Ishikawa (cell line): ENCODE measurements around the gene EFHD1.

Experiments used
- CEBPB ChIP-seq: IDR thresholded peaks from 2 replicates; pipeline ENCODE4 v1.6.1; 2012
- CREB1 ChIP-seq: IDR thresholded peaks from 2 replicates; pipeline ENCODE4 v1.6.1; 2012; ENCODE audit warnings: low read depth
- EGR1 ChIP-seq: IDR thresholded peaks from 2 replicates; pipeline ENCODE4 v1.6.1; 2012
- EP300 ChIP-seq: IDR thresholded peaks from 2 replicates; pipeline ENCODE4 v1.6.1; 2012; ENCODE audit warnings: borderline replicate concordance
- FOXM1 ChIP-seq: IDR thresholded peaks from 2 replicates; pipeline ENCODE4 v1.6.1; 2012; ENCODE audit warnings: low read depth, borderline replicate concordance
- MAX ChIP-seq: IDR thresholded peaks from 2 replicates; pipeline ENCODE4 v1.6.1; 2012
- NFIC ChIP-seq: IDR thresholded peaks from 2 replicates; pipeline ENCODE4 v1.6.1; 2012
- RAD21 ChIP-seq: IDR thresholded peaks from 2 replicates; pipeline ENCODE4 v1.6.1; 2012; ENCODE audit warnings: low read depth
- REST ChIP-seq: IDR thresholded peaks from 2 replicates; pipeline ENCODE4 v1.6.1; 2012; ENCODE audit warnings: low read depth, mild to moderate bottlenecking
- TAF1 ChIP-seq: IDR thresholded peaks from 2 replicates; pipeline ENCODE4 v1.6.1; 2012; ENCODE audit warnings: low read depth, mild to moderate bottlenecking
- TCF12 ChIP-seq: IDR thresholded peaks from 2 replicates; pipeline ENCODE4 v1.6.1; 2012; ENCODE audit warnings: low read depth
- TEAD4 ChIP-seq: IDR thresholded peaks from 2 replicates; pipeline ENCODE4 v1.6.1; 2012
- USF1 ChIP-seq: IDR thresholded peaks from 2 replicates; pipeline ENCODE4 v1.6.1; 2012
- YY1 ChIP-seq: IDR thresholded peaks from 2 replicates; pipeline ENCODE4 v1.6.1; 2012; ENCODE audit warnings: low read depth
- ZBTB7A ChIP-seq: IDR thresholded peaks from 2 replicates; pipeline ENCODE4 v1.6.1; 2012; ENCODE audit warnings: low read depth

The EFHD1 gene

GRCh38 chr2:232697059-232697806, 63.8 kb downstream of the EFHD1 start, which contains the start of gene GIGYF2:
GIGYF2 (plus strand) TSS chr2:232697331; CDS start chr2:232735198, 37,867 bp downstream.
- peak; percentile 95 for TF ChIP-seq YY1
- no peak for TF ChIP-seq EP300
- no peak; the same call in 1 of the 2 replicates for TF ChIP-seq MAX
- no peak for TF ChIP-seq NFIC
- TF ChIP-seq CEBPB = no peak
- no peak for TF ChIP-seq TEAD4
- TF ChIP-seq EGR1 = no peak
- TF ChIP-seq TAF1 = peak; percentile 64
- no peak for TF ChIP-seq FOXM1
- TF ChIP-seq REST = no peak
- no peak for TF ChIP-seq TCF12
- TF ChIP-seq ZBTB7A = 0 out of 2 replicates have a peak, but pooled peaks have one; percentile 17
- no peak for TF ChIP-seq RAD21
- no peak for TF ChIP-seq CREB1
- TF ChIP-seq USF1 = peak; percentile 96

- TF ChIP-seq EP300 (no peak), TCF12 (no peak), EGR1 (no peak), RAD21 (no peak), TAF1 (no peak; the same call in 1 of the 2 replicates), TEAD4 (no peak), ZBTB7A (no peak), NFIC (no peak), REST (no peak), CEBPB (no peak), MAX (no peak), FOXM1 (no peak), CREB1 (no peak), USF1 (no peak), YY1 (no peak)
These were observed 64.4 kb downstream of the EFHD1 start for GRCh38 chr2:232697807-232698110.

GRCh38 chr2:232698556-232699091, 65.2 kb downstream of the EFHD1 start:
- TF ChIP-seq FOXM1 = no peak
- TF ChIP-seq TEAD4 = no peak
- TF ChIP-seq TCF12 = no peak
- TF ChIP-seq CREB1 = no peak
- no peak for TF ChIP-seq NFIC
- no peak for TF ChIP-seq MAX
- no peak for TF ChIP-seq EGR1
- no peak for TF ChIP-seq ZBTB7A
- no peak for TF ChIP-seq USF1
- TF ChIP-seq EP300 = no peak

GRCh38 chr2:232699110-232699509, 65.7 kb downstream of the EFHD1 start:
- no peak for TF ChIP-seq RAD21
- no peak for TF ChIP-seq EGR1
- TF ChIP-seq CREB1 = no peak
- no peak for TF ChIP-seq TEAD4
- TF ChIP-seq MAX = no peak
- no peak for TF ChIP-seq NFIC
- no peak for TF ChIP-seq REST
- no peak for TF ChIP-seq YY1
- no peak for TF ChIP-seq FOXM1
